ENCODE results near the gene KIAA1217. TPM values are rescaled to one million over a fixed set of nuclear protein-coding genes. Genes with fewer than 3 reads are reported as not detected.

The KIAA1217 gene, protein sequence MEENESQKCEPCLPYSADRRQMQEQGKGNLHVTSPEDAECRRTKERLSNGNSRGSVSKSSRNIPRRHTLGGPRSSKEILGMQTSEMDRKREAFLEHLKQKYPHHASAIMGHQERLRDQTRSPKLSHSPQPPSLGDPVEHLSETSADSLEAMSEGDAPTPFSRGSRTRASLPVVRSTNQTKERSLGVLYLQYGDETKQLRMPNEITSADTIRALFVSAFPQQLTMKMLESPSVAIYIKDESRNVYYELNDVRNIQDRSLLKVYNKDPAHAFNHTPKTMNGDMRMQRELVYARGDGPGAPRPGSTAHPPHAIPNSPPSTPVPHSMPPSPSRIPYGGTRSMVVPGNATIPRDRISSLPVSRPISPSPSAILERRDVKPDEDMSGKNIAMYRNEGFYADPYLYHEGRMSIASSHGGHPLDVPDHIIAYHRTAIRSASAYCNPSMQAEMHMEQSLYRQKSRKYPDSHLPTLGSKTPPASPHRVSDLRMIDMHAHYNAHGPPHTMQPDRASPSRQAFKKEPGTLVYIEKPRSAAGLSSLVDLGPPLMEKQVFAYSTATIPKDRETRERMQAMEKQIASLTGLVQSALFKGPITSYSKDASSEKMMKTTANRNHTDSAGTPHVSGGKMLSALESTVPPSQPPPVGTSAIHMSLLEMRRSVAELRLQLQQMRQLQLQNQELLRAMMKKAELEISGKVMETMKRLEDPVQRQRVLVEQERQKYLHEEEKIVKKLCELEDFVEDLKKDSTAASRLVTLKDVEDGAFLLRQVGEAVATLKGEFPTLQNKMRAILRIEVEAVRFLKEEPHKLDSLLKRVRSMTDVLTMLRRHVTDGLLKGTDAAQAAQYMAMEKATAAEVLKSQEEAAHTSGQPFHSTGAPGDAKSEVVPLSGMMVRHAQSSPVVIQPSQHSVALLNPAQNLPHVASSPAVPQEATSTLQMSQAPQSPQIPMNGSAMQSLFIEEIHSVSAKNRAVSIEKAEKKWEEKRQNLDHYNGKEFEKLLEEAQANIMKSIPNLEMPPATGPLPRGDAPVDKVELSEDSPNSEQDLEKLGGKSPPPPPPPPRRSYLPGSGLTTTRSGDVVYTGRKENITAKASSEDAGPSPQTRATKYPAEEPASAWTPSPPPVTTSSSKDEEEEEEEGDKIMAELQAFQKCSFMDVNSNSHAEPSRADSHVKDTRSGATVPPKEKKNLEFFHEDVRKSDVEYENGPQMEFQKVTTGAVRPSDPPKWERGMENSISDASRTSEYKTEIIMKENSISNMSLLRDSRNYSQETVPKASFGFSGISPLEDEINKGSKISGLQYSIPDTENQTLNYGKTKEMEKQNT (N-terminal part only)
- 10 to 100 TPM; 49.5 to 94.5 (median 63.9) TPM for total RNA-seq
- long read RNA-seq, donor 1, partial matches to known transcripts, result 6 of 9 reads
- long read RNA-seq, donor 1, other reads (novel, unspliced or antisense), result 1 of 9 reads
- long read RNA-seq, donor 2, partial matches to known transcripts, result 5 of 20 reads
- long read RNA-seq, donor 2, other reads (novel, unspliced or antisense), result 15 of 20 reads

DNA sequence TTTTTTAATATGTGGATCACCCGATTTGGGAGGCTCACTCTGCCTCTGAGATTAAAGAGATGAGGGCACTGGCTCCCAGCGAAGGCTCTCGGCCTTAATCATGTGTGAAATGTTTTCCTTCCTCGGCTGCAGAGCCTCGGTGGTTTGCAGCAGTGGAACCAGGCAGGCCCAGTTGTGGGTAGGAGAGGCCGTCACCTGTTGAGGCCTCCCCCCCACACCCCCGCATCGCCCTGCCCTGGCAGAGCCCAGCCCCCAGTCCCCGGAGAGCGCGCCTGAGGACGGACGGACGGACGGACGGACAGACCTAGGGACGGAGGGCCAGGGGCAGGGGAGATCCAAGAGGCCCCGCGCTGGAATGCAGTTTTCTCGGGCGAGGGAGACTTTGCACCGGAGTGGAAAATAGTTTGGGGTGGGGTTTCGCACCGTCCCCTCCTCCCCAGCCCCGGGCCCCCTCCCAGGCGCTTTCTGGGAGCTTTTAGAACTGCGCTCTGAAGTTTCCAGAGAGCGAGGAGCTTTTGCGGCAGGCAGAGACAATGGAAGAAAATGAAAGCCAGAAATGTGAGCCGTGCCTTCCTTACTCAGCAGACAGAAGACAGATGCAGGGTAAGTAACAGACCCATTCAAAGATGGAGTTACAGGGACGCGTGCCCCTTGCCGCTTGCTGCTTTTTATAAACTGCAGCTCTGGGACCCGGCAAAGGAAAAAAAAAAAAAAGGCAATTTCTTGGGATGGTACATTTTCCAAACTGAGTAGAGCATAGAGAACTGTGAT, at the start of gene KIAA1217:
Gene KIAA1217, plus strand, starts transcription at position 478 of the 771 bp plus-strand sequence. Its CDS starts 56 bp downstream, at position 534.
- peak; percentile 61 to 73 (median 72) for DNase-seq
- ATAC-seq, result peak; percentile 71
- Histone ChIP-seq H3K4me3 (no peak within 1 kb of the TSS), H3K4me1 (ENCODE audit: low read depth) (peaks cover 18% of the 10 kb centered on the region), H3K36me3 (ENCODE audit: low read depth) (no peaks in the 10 kb centered on the region), H3K9me3 (no peaks in the 10 kb centered on the region)
- TF ChIP-seq, protein P1, sequence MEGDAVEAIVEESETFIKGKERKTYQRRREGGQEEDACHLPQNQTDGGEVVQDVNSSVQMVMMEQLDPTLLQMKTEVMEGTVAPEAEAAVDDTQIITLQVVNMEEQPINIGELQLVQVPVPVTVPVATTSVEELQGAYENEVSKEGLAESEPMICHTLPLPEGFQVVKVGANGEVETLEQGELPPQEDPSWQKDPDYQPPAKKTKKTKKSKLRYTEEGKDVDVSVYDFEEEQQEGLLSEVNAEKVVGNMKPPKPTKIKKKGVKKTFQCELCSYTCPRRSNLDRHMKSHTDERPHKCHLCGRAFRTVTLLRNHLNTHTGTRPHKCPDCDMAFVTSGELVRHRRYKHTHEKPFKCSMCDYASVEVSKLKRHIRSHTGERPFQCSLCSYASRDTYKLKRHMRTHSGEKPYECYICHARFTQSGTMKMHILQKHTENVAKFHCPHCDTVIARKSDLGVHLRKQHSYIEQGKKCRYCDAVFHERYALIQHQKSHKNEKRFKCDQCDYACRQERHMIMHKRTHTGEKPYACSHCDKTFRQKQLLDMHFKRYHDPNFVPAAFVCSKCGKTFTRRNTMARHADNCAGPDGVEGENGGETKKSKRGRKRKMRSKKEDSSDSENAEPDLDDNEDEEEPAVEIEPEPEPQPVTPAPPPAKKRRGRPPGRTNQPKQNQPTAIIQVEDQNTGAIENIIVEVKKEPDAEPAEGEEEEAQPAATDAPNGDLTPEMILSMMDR (IDR thresholded peaks at IDR 0.05), result no peak
- intact Hi-C loops (cut with DNase I, micrococcal nuclease), result no loop called here

DNA sequence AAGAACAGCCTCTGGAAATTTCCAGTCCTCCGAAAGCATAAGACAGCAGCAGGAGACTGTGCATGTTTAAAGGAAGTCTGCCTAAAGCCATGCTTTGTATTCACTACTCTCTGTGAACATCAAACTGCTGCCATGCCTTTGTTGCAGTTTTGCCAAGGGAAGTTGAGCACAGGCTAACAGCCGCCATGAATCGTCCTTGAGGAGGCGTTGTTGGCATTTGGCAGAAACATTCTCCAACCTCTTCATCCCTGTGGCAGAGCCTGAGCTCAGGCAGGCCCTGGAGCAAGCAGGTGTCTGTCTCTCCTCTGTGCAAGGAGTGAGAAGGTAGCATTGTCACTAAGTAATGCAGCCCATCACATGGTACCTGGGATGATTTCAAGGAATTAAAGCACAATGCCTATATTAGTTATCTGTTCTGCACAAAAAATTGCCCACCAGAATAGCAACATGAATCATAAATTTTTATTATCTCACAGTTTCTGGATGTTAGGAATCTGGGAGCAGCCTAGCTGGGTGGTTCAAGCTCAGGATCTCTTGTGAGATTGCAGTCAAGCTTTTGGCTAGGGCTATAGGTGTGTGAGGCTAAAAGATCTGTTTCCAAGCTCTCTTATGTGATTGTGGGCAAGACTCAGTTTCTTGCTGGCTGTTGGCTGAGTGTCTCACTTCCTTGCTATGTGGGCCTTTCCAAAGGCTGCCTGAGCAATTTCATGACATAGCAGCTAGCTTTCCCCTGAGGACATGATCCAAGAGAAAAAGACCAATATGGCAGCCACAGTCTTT, 46.5 kb upstream of the KIAA1217 start:
- Histone ChIP-seq H3K4me3 (no peak overlapping the region), H3K4me1 (ENCODE audit: low read depth) (no peaks in the 10 kb centered on the region), H3K9me3 (peaks cover 2% of the 10 kb centered on the region), H3K36me3 (ENCODE audit: low read depth) (no peaks in the 10 kb centered on the region)
- intact Hi-C loops (cut with DNase I, micrococcal nuclease), result no loop called here
- TF ChIP-seq, protein P1 (IDR thresholded peaks at IDR 0.05), result no peak
- DNase-seq (no peak), ATAC-seq (no peak)

DNA sequence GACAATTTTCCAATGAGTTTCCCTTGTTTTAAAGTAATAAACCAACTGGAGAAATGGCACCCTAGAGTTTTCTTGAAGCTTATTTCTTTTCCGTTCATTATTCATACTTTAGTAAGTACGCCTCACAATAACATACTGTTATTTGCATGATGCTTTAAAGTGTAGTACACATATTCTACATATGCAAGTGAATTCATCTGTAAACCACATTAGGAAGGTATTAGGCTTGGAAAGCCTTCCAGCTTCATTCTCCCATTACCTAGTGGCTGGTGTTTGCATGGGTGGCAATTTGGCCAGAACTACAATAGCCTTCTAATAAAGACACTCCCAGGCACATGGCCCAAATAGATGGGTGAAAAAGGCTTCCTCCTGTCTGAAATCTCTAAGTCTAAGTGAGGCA, 45.5 kb upstream of the KIAA1217 start:
- TF ChIP-seq, protein P1 (IDR thresholded peaks at IDR 0.05), result no peak
- ATAC-seq (no peak), DNase-seq (no peak)
- intact Hi-C loops (cut with DNase I, micrococcal nuclease), result no loop called here
- Histone ChIP-seq H3K4me1 (ENCODE audit: low read depth) (no peaks in the 10 kb centered on the region), H3K36me3 (ENCODE audit: low read depth) (no peaks in the 10 kb centered on the region), H3K9me3 (no peaks in the 10 kb centered on the region), H3K4me3 (no peak overlapping the region)

DNA sequence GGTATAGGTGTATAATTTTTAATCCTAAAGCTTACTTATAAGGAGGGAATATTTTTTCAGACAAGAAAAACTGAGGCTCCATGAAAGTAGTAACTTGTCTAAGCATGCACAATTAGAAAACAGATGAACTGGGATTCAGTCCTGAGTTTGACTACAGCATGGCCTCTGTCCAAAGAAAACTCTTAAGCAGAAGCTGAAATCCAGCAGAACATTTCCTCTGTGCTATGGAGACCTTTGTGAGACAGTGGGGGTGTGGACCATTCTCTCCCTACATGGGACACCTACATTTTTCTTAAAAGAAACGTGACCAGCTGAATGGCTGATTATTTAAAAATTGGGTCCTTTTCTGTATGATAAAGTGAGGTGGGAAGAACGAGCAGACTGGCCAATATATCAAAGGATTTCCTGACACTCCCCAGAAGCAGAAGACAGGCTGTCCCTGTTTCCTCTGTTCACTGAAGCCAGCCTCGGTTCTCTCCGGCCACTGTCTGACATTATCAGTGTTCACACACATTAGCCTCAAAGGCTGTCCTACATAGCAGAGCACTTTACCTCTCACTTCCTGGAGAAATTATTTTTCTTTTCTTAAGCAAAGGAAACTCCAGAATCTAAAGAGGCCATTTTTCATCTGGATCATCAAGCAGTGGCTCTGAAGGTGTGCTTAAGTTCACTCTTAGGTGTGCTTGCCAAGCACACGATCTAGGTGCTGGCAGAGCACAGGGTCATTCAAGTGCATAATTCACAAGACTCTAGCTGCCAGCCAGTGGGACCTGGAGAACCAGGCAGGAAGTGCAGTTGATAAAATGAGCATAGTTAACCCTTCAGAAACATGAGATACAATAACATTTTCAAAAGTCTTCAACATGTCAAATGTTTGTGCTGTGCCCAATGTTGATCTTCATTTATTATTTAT, 40.4 kb upstream of the KIAA1217 start:
- Histone ChIP-seq H3K9me3 (no peaks in the 10 kb centered on the region), H3K36me3 (ENCODE audit: low read depth) (no peaks in the 10 kb centered on the region), H3K4me3 (no peak overlapping the region), H3K4me1 (ENCODE audit: low read depth) (no peaks in the 10 kb centered on the region)
- ATAC-seq (no peak), DNase-seq (no peak)
- intact Hi-C loops (cut with DNase I, micrococcal nuclease), result no loop called here
- TF ChIP-seq, protein P1 (IDR thresholded peaks at IDR 0.05), result no peak
